Measurements from ENCODE around the gene MZT2B. TPM values are rescaled to one million over a fixed set of nuclear protein-coding genes. Genes with fewer than 3 reads are reported as not detected.

The MZT2B gene
- total and polyA plus RNA-seq, 9 of the 15 experiments (the other 6 are each of a cell fraction or from before 2014, with no cell fraction given), result 5.1 to 435 (median 102) TPM

DNA sequence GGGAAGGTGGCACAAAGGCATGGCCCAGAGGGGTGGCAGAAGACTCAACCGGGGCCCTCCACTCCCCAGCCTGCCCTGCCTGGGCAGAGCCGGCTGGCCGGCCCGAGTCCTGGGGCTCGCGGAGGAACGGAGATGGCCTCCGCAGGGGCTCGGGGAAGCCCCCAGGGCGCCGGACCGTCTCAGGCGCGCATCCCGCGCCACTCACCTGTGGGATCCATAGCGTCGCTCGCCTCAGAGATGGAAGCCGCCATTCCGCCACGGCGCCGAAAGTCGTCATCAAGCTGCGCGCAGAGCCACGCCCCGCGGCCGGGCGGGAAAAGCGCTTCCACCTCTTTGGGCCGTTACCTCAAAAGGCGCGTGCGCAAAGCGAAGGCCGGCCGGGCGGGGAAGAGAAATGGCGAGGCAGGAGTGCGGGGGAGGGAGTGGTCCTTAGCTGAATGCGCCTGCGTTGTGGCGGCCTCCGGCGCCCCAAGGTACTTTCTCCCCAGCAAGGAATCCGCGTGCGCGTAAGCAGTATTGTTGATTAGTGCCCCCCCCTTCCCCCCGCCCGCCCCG is 660 bp upstream of the MZT2B start, which contains the start of gene SMPD4 (continued):
- no peak for TF ChIP-seq HMBOX1 (IDR thresholded peaks at IDR 0.05)
- no peak for TF ChIP-seq ZKSCAN8 (CRISPR knock-in tag; IDR thresholded peaks at IDR 0.05)
- TF ChIP-seq POLR2H (tag; IDR thresholded peaks at IDR 0.05; ENCODE audit: low read depth), result peak; percentile 43
- TF ChIP-seq NR1H2 (CRISPR knock-in tag; IDR thresholded peaks at IDR 0.05), result no peak
- TF ChIP-seq CREM (IDR thresholded peaks at IDR 0.05; ENCODE audit: low read depth), result peak; percentile 99
- no peak for TF ChIP-seq STAT5A (IDR thresholded peaks at IDR 0.05; ENCODE audit: borderline replicate concordance, low read length)
- TF ChIP-seq NRF1 (conservative IDR thresholded peaks at IDR 0.05 in 1 of 2, IDR thresholded peaks at IDR 0.05 in 1 of 2), result peak; percentile 89 to 91
- no peak for TF ChIP-seq ZNF830 (CRISPR knock-in tag; IDR thresholded peaks at IDR 0.05)
- TF ChIP-seq, protein P1, sequence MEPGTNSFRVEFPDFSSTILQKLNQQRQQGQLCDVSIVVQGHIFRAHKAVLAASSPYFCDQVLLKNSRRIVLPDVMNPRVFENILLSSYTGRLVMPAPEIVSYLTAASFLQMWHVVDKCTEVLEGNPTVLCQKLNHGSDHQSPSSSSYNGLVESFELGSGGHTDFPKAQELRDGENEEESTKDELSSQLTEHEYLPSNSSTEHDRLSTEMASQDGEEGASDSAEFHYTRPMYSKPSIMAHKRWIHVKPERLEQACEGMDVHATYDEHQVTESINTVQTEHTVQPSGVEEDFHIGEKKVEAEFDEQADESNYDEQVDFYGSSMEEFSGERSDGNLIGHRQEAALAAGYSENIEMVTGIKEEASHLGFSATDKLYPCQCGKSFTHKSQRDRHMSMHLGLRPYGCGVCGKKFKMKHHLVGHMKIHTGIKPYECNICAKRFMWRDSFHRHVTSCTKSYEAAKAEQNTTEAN (CRISPR knock-in tag; IDR thresholded peaks at IDR 0.05), result peak; percentile 30; the same call in 1 of the 2 replicates
- no peak for TF ChIP-seq ZFP36 (IDR thresholded peaks at IDR 0.05; ENCODE audit: low read depth, low read length, partially characterized antibody)
- no peak for TF ChIP-seq ZNF518B (CRISPR knock-in tag; IDR thresholded peaks at IDR 0.05)
- TF ChIP-seq GTF2E2 (tag; IDR thresholded peaks at IDR 0.05), result peak; percentile 66; the same call in 1 of the 2 replicates
- TF ChIP-seq ESRRA (IDR thresholded peaks at IDR 0.05; ENCODE audit: borderline replicate concordance, low read depth), result no peak
- no peak for TF ChIP-seq ZNF197 (CRISPR knock-in tag; IDR thresholded peaks at IDR 0.05; ENCODE audit: low read depth)
- peak; percentile 65 for TF ChIP-seq DIDO1 (tag; IDR thresholded peaks at IDR 0.05; ENCODE audit: low read depth)
- TF ChIP-seq DNMT1 (IDR thresholded peaks at IDR 0.05), result no peak
- TF ChIP-seq, protein P2, sequence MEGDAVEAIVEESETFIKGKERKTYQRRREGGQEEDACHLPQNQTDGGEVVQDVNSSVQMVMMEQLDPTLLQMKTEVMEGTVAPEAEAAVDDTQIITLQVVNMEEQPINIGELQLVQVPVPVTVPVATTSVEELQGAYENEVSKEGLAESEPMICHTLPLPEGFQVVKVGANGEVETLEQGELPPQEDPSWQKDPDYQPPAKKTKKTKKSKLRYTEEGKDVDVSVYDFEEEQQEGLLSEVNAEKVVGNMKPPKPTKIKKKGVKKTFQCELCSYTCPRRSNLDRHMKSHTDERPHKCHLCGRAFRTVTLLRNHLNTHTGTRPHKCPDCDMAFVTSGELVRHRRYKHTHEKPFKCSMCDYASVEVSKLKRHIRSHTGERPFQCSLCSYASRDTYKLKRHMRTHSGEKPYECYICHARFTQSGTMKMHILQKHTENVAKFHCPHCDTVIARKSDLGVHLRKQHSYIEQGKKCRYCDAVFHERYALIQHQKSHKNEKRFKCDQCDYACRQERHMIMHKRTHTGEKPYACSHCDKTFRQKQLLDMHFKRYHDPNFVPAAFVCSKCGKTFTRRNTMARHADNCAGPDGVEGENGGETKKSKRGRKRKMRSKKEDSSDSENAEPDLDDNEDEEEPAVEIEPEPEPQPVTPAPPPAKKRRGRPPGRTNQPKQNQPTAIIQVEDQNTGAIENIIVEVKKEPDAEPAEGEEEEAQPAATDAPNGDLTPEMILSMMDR (IDR thresholded peaks at IDR 0.05 in 2 of 3, conservative IDR thresholded peaks at IDR 0.05 in 1 of 3; ENCODE audit: insufficient read depth in 2 of 3, low read depth in 1 of 3, low read length in 3 of 3), result 0 out of 6 replicates have a peak, but pooled peaks of 1 of the 3 experiments have one; percentile 10
- no peak for TF ChIP-seq HEY1 (CRISPR knock-in tag; IDR thresholded peaks at IDR 0.05; ENCODE audit: borderline replicate concordance)
- TF ChIP-seq MYC (IDR thresholded peaks at IDR 0.05; ENCODE audit: low read depth, low read length), result peak; percentile 60; the same call in 1 of the 2 replicates
- TF ChIP-seq MYC (CRISPR knock-in tag; IDR thresholded peaks at IDR 0.05; ENCODE audit: borderline replicate concordance, low read depth), result no peak
- TF ChIP-seq RAD21 (CRISPR knock-in tag; conservative IDR thresholded peaks at IDR 0.05 in 1 of 2, IDR thresholded peaks at IDR 0.05 in 1 of 2), result no peak
- TF ChIP-seq CC2D1A (IDR thresholded peaks at IDR 0.05), result no peak

Measured in K562 (cell line).